OCI-LY3 (cell line): Measurements from ENCODE around the gene SF3B6.

Experiments
- H2AFZ ChIP-seq: fragments of 200-600, 300-600 bp; shearing (Covaris generic); 2 replicates; pipeline ENCODE4 v1.6.0; 2014; ENCODE audit warnings: antibody characterized with exemption, low read depth, low read length
- H3K27ac ChIP-seq: fragments of 200-600, 300-600 bp; sonication (generic); 2 replicates; pipeline ENCODE4 v1.5.1; 2014; ENCODE audit warnings: mild to moderate bottlenecking, low read length, moderate library complexity, mixed read lengths
- H3K27me3 ChIP-seq: fragments of 200-600, 300-600 bp; sonication (generic); 2 replicates; pipeline ENCODE4 v1.6.1; 2014; ENCODE audit warnings: low read depth, low read length, mixed read lengths
- H3K36me3 ChIP-seq: fragments of 200-600, 300-600 bp; sonication (generic); replicated peaks from 2 replicates; pipeline ENCODE3; 2014; ENCODE audit warnings: low read depth, low read length, mixed read lengths
- H3K4me1 ChIP-seq: fragments of 300-600, 200-600 bp; sonication (generic); 2 replicates; pipeline ENCODE4 v1.6.1; 2014; ENCODE audit warnings: low read length, mixed read lengths
- H3K4me2 ChIP-seq: fragments of 200-600, 300-600 bp; sonication (generic); 2 replicates; pipeline ENCODE4 v1.6.1; 2014; ENCODE audit warnings: low read length, mixed read lengths
- H3K4me3 ChIP-seq: fragments of 300-600, 200-600 bp; sonication (generic); 2 replicates; pipeline ENCODE4 v1.5.1; 2014; ENCODE audit warnings: antibody characterized with exemption, mild to moderate bottlenecking, low read length, moderate library complexity
- H3K79me2 ChIP-seq: fragments of 300-600, 200-600 bp; shearing (Covaris generic); 2 replicates; pipeline ENCODE4 v1.6.1; 2014; ENCODE audit warnings: mild to moderate bottlenecking, low read length, mixed read lengths
- H3K9ac ChIP-seq: fragments of 300-600, 200-600 bp; shearing (Covaris generic); 2 replicates; pipeline ENCODE4 v1.6.0; 2014; ENCODE audit warnings: mild to moderate bottlenecking, low read length, moderate library complexity
- H3K9me3 ChIP-seq: fragments of 200-600, 300-600 bp; shearing (Covaris generic); 2 replicates; pipeline ENCODE4 v1.6.1; 2014; ENCODE audit warnings: low read length, mixed read lengths; ENCODE audit not compliant: insufficient read depth
- H4K20me1 ChIP-seq: fragments of 200-600, 300-600 bp; sonication (generic); 2 replicates; pipeline ENCODE4 v1.6.1; 2016; ENCODE audit warnings: low read length, mixed read lengths; ENCODE audit not compliant: insufficient read depth
- CTCF ChIP-seq: fragments of 200-600, 300-600 bp; sonication (generic); IDR thresholded peaks from 2 replicates; pipeline ENCODE4 v1.5.1; 2014; ENCODE audit warnings: antibody characterized with exemption, low read length, low read depth
- EZH2phosphoT487 ChIP-seq: fragments of 200-600 bp; shearing (Covaris generic); IDR thresholded peaks from 2 replicates; pipeline ENCODE4 v1.6.1; 2018; ENCODE audit warnings: antibody characterized with exemption, mixed run types, low read depth

The SF3B6 gene

GRCh38 chr2:24058564-24059271 is 17.4 kb downstream of the SF3B6 start:
- no peak for TF ChIP-seq EZH2phosphoT487
- no peak for TF ChIP-seq CTCF
- Histone ChIP-seq H3K36me3 (no peaks in the 10 kb centered on the region), H3K79me2 (no peaks in the 10 kb centered on the region), H3K4me1 (peaks cover 10% of the 10 kb centered on the region), H3K4me3 (no peak overlapping the region), H3K9ac (no peak overlapping the region), H3K9me3 (no peaks in the 10 kb centered on the region), H3K27me3 (no peaks in the 10 kb centered on the region), H4K20me1 (no peaks in the 10 kb centered on the region), H3K27ac (no peak overlapping the region), H3K4me2 (peak overlapping the region; percentile 18; the same call in 1 of the 2 replicates), H2AFZ (peak overlapping the region; percentile 72)

- TF ChIP-seq CTCF (no peak), EZH2phosphoT487 (no peak)
- no peaks in the 10 kb centered on the region for H3K36me3 ChIP-seq
- H3K4me1 ChIP-seq: peaks cover 10% of the 10 kb centered on the region
- H3K4me2 ChIP-seq: no peak overlapping the region
- no peak overlapping the region for H2AFZ ChIP-seq
- H3K4me3 ChIP-seq: no peak overlapping the region
- H3K9ac ChIP-seq: no peak overlapping the region
- no peaks in the 10 kb centered on the region for H4K20me1 ChIP-seq
- H3K27me3 ChIP-seq: 0 out of 2 replicates have a peak, but pooled peaks cover under 1% of the 10 kb centered on the region
- no peak overlapping the region for H3K27ac ChIP-seq
- no peaks in the 10 kb centered on the region for H3K79me2 ChIP-seq
- no peaks in the 10 kb centered on the region for H3K9me3 ChIP-seq
Observed at GRCh38 chr2:24055750-24056149, 20.4 kb downstream of the SF3B6 start.

GRCh38 chr2:24054366-24055010 is 21.6 kb downstream of the SF3B6 start:
- no peaks in the 10 kb centered on the region for H4K20me1 ChIP-seq
- no peak overlapping the region for H3K4me3 ChIP-seq
- peaks cover 10% of the 10 kb centered on the region for H3K4me1 ChIP-seq
- H3K27me3 ChIP-seq: 0 out of 2 replicates have a peak, but pooled peaks cover 6% of the 10 kb centered on the region
- no peaks in the 10 kb centered on the region for H3K79me2 ChIP-seq
- no peaks in the 10 kb centered on the region for H3K9me3 ChIP-seq
- no peak overlapping the region for H3K27ac ChIP-seq
- no peak overlapping the region for H3K4me2 ChIP-seq
- no peak overlapping the region for H2AFZ ChIP-seq
- H3K9ac ChIP-seq: no peak overlapping the region
- no peaks in the 10 kb centered on the region for H3K36me3 ChIP-seq
- TF ChIP-seq CTCF (no peak), EZH2phosphoT487 (no peak)

GRCh38 chr2:24052951-24053350 is 23.2 kb downstream of the SF3B6 start:
- no peak for TF ChIP-seq EZH2phosphoT487
- TF ChIP-seq CTCF: no peak
- H3K9ac ChIP-seq: no peak overlapping the region
- no peaks in the 10 kb centered on the region for H3K9me3 ChIP-seq
- no peak overlapping the region for H3K4me2 ChIP-seq
- H4K20me1 ChIP-seq: no peaks in the 10 kb centered on the region
- 0 out of 2 replicates have a peak, but pooled peaks cover 6% of the 10 kb centered on the region for H3K27me3 ChIP-seq
- H3K4me3 ChIP-seq: no peak overlapping the region
- no peak overlapping the region for H3K27ac ChIP-seq
- no peaks in the 10 kb centered on the region for H3K36me3 ChIP-seq
- no peak overlapping the region for H2AFZ ChIP-seq
- peaks cover 5% of the 10 kb centered on the region for H3K4me1 ChIP-seq
- no peaks in the 10 kb centered on the region for H3K79me2 ChIP-seq
